Ovary (tissue), 9 donors: ENCODE measurements around the gene FAM149B1. TPM values are rescaled to one million over a fixed set of nuclear protein-coding genes. Genes with fewer than 3 reads are reported as not detected.

Experiments
- DNase-seq, 5 donors: peaks; one replicate each; pipeline ENCODE4 v3.0.0-alpha.2; 2019 to 2020
- H3K27ac ChIP-seq, 2 donors: fragments of 200-600 bp; one replicate each; pipeline versions ENCODE4 v1.5.1 to v1.8.0; 2019 to 2022
- H3K27me3 ChIP-seq: fragments of 200-600 bp; one replicate; pipeline ENCODE4 v1.8.0; 2022
- H3K36me3 ChIP-seq: fragments of 200-600 bp; sonication (generic); one replicate; pipeline ENCODE4 v1.5.1; 2019
- H3K4me1 ChIP-seq: one replicate; pipeline ENCODE4 v1.8.1; 2013; ENCODE audit warnings: mild to moderate bottlenecking, moderate library complexity; ENCODE audit not compliant: insufficient read depth
- H3K4me3 ChIP-seq: fragments of 200-600 bp; sonication (generic); one replicate; pipeline ENCODE4 v1.5.1; 2017
- H3K9me3 ChIP-seq, 2 donors: fragments of 200-600 bp in 1 of 2; sonication (generic) in 1 of 2; one replicate each; pipeline versions ENCODE4 v1.5.1 to v1.8.1; 2013 to 2019; ENCODE audit warnings: mild to moderate bottlenecking in 1 of 2, moderate library complexity in 1 of 2
- EP300 ChIP-seq: sonication (generic); formaldehyde crosslinking; IDR thresholded peaks from one replicate; pipeline ENCODE4 v1.6.1; 2017; ENCODE audit warnings: antibody characterized with exemption
- POLR2A ChIP-seq: fragments of 450-650 bp; IDR thresholded peaks from one replicate; pipeline ENCODE4 v1.6.1; 2017; ENCODE audit warnings: antibody characterized with exemption, mild to moderate bottlenecking, moderate library complexity
- WGBS, 3 donors: extraction: QIAGEN DNeasy Blood & Tissue Kit in 1 of 3; methylation state at CpG; one replicate each; pipeline versions ENCODE4 v1.1.5 to v1.1.7; 2013 to 2017; 5-methylcytosine and 5-hydroxymethylcytosine counted together
- intact Hi-C, 4 donors: fragments of 100-400 bp; cut with DNase I; formaldehyde crosslinking; loops; one replicate each; pipeline versions ENCODE4 v1.11.0 to v1.15.1; 2022 to 2023
- polyA plus RNA-seq, 2 donors: library from polyadenylated mRNA; stranded (reverse); fragments of 200-250 nt in 1 of 2; fragments of 350-450 nt in 1 of 2; fragmentation: Illumina TruSeq in 1 of 2; extraction: RNeasy Lipid Tissue Mini Kit (QIAGEN cat#74804) in 1 of 2; gene quantifications; one replicate each; pipeline ENCODE4 v1.2.3, GENCODE V29; 2013 to 2014
- total RNA-seq, 7 donors: library from RNA; depleted of rRNA in 2 of 7; stranded (reverse); fragments of >200 nt in 2 of 7; fragmentation: NEBNext Ultra II Directional in 3 of 7; extraction: Animal tissue kit (Norgen Biotek cat#: 25700) in 3 of 7; gene quantifications; one replicate each; pipeline versions ENCODE4 v1.1.0 to v1.2.4, GENCODE V29; 2016 to 2023
- TF ChIP-seq, protein P1 (sequence below), 3 donors: fragments of 450-650 bp in 2 of 3; fragments of 200-600 bp in 1 of 3; IDR thresholded peaks; one replicate each; pipeline versions ENCODE4 v1.5.1 to v1.8.0; 2016 to 2022; ENCODE audit warnings: antibody characterized with exemption in 3 of 3, mild to moderate bottlenecking in 1 of 3
- donor health status: DM: no; HTN: no; CAD: no; lungs with moderate emphysema.
- donor health status: DM: no; HTN: no; CAD: no.
- donor health status: Bipolar disorder and iron deficiency.
- donor health status: DM: yes; HTN: yes; CAD: no.
- donor health status: DM: no; HTN: no; CAD: no.
- donor health status: DM: yes; HTN: yes; CAD: no.

Gene FAM149B1
- total and polyA plus RNA-seq, 9 donors = 11.7 to 34.8 (median 23.2) TPM

GRCh38 chr10:73166972-73167371, 947 bp upstream of the FAM149B1 start:
- Histone ChIP-seq H3K27ac (no peak overlapping the region), H3K4me3 (peak overlapping the region; percentile 82), H3K36me3 (no peaks in the 10 kb centered on the region), H3K27me3 (no peaks in the 10 kb centered on the region), H3K4me1 (peaks cover 1% of the 10 kb centered on the region), H3K9me3 (no peaks in the 10 kb centered on the region)
- 80 to 84% (median 84%) methylated on average over 2 of the region's 2 CpGs for WGBS, 3 donors
- no peak for DNase-seq
- TF ChIP-seq POLR2A = no peak
- no peak for TF ChIP-seq EP300
- TF ChIP-seq, protein P1, sequence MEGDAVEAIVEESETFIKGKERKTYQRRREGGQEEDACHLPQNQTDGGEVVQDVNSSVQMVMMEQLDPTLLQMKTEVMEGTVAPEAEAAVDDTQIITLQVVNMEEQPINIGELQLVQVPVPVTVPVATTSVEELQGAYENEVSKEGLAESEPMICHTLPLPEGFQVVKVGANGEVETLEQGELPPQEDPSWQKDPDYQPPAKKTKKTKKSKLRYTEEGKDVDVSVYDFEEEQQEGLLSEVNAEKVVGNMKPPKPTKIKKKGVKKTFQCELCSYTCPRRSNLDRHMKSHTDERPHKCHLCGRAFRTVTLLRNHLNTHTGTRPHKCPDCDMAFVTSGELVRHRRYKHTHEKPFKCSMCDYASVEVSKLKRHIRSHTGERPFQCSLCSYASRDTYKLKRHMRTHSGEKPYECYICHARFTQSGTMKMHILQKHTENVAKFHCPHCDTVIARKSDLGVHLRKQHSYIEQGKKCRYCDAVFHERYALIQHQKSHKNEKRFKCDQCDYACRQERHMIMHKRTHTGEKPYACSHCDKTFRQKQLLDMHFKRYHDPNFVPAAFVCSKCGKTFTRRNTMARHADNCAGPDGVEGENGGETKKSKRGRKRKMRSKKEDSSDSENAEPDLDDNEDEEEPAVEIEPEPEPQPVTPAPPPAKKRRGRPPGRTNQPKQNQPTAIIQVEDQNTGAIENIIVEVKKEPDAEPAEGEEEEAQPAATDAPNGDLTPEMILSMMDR (IDR thresholded peaks at IDR 0.05) = no peak
- intact Hi-C loops = no loop called here

DNA sequence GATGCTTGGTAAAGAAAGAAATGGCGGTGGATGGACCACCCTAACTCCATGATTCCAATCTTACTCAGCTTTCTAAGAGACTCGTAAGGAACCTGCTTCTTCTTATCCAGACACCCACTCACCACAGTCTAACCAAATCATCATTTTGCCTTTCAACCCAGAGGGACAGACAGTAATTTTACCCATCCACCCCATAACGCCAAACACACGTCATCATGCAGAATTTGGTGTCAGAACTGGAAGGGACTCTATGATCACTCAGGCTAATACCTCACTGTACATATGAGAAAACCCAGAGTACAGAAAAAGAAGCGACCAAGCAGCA, 499 bp upstream of the FAM149B1 start:
- Histone ChIP-seq H3K27me3 (no peaks in the 10 kb centered on the region), H3K9me3 (no peaks in the 10 kb centered on the region), H3K36me3 (no peaks in the 10 kb centered on the region), H3K4me3 (peak overlapping the region; percentile 82), H3K27ac (peak overlapping the region; percentile 89 to 90), H3K4me1 (peaks cover 1% of the 10 kb centered on the region)
- TF ChIP-seq, protein P1 (IDR thresholded peaks at IDR 0.05) = no peak
- no peak for TF ChIP-seq EP300
- no peak for TF ChIP-seq POLR2A
- WGBS, 3 donors = 6 to 9% (median 6%) methylated on average over 5 of the region's 5 CpGs
- DNase-seq = no peak
- intact Hi-C loops = no loop called here

GRCh38 chr10:73168465-73168803, 515 bp downstream of the FAM149B1 start:
- H3K27me3 ChIP-seq = no peaks in the 10 kb centered on the region
- peak overlapping the region; percentile 82 for H3K4me3 ChIP-seq
- peak overlapping the region; percentile 89 to 90 for H3K27ac ChIP-seq
- DNase-seq = no peak
- no peaks in the 10 kb centered on the region for H3K36me3 ChIP-seq
- no peak for TF ChIP-seq POLR2A
- no peak for TF ChIP-seq EP300
- TF ChIP-seq, protein P1 (IDR thresholded peaks at IDR 0.05) = no peak
- intact Hi-C loops = no loop called here
- peaks cover 1% of the 10 kb centered on the region for H3K4me1 ChIP-seq
- no peaks in the 10 kb centered on the region for H3K9me3 ChIP-seq
- 0% methylated on average over 6 of the region's 6 CpGs for WGBS, 3 donors

GRCh38 chr10:73169320-73169719, 1.4 kb downstream of the FAM149B1 start:
- intact Hi-C loops = no loop called here
- TF ChIP-seq EP300 (no peak), POLR2A (no peak)
- TF ChIP-seq, protein P1 (IDR thresholded peaks at IDR 0.05) = no peak
- no peak for DNase-seq
- Histone ChIP-seq H3K27me3 (no peaks in the 10 kb centered on the region), H3K27ac (no peak overlapping the region), H3K36me3 (no peaks in the 10 kb centered on the region), H3K4me1 (no peaks in the 10 kb centered on the region), H3K4me3 (no peak overlapping the region), H3K9me3 (no peaks in the 10 kb centered on the region)
- WGBS, 3 donors = 92 to 95% (median 92%) methylated on average over 3 of the region's 3 CpGs

- TF ChIP-seq, protein P1 (IDR thresholded peaks at IDR 0.05) = no peak
- no peak for TF ChIP-seq EP300
- no peak for TF ChIP-seq POLR2A
- Histone ChIP-seq H3K36me3 (no peaks in the 10 kb centered on the region), H3K4me3 (no peak overlapping the region), H3K27ac (no peak overlapping the region), H3K9me3 (no peaks in the 10 kb centered on the region), H3K27me3 (no peaks in the 10 kb centered on the region), H3K4me1 (no peaks in the 10 kb centered on the region)
- no peak for DNase-seq
- intact Hi-C loops = no loop called here
Observed at GRCh38 chr10:73172867-73173266, 4.9 kb downstream of the FAM149B1 start.
